CD4-positive, alpha-beta T cell treated with Interleukin-15 for 4 hours (primary cell): Measurements from ENCODE around the gene TPRA1.
"Not testable (repeated sequence)": the region's sequence is repeated elsewhere in the genome, so short reads cannot be mapped to it uniquely, and the experiment has no call there.

Source experiments
- DNase-seq: peaks from one replicate; pipeline ENCODE4 v3.0.0-alpha.2; 2020; ENCODE audit warnings: low spot score

The TPRA1 gene

DNA sequence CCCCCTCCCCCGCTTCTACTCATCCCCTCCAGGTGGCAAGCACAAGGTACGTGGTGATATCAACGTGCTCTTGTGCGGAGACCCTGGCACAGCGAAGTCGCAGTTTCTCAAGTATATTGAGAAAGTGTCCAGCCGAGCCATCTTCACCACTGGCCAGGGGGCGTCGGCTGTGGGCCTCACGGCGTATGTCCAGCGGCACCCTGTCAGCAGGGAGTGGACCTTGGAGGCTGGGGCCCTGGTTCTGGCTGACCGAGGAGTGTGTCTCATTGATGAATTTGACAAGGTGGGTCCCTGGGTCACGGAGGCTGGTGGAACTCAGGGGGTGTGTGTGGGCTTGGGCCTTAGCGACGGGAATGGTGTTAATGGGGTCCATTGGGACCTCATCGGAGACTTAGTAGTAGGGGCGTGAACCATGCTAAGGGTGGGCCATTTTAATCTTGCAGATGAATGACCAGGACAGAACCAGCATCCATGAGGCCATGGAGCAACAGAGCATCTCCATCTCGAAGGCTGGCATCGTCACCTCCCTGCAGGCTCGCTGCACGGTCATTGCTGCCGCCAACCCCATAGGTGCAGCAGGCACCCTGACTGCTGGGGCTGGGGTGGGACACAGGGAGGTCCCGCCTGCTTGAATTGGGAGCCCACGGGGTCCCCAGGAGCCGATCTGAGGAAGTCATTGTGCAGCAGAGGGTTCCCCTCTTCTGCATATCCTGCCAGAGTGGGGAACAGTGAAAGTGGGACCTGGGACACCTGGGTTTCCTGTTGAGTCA, 26.5 kb upstream of the TPRA1 start:
- DNase-seq = no peak

- no peak for DNase-seq
Measured at GRCh38 chr3:127615631-127616305, 25.2 kb upstream of the TPRA1 start.

- DNase-seq = no peak
Measured at GRCh38 chr3:127614928-127615589, 24.5 kb upstream of the TPRA1 start.

- DNase-seq = no peak
Measured at GRCh38 chr3:127613406-127613805, 22.9 kb upstream of the TPRA1 start.

- DNase-seq = no peak
Measured at GRCh38 chr3:127612966-127613365, 22.4 kb upstream of the TPRA1 start.

DNA sequence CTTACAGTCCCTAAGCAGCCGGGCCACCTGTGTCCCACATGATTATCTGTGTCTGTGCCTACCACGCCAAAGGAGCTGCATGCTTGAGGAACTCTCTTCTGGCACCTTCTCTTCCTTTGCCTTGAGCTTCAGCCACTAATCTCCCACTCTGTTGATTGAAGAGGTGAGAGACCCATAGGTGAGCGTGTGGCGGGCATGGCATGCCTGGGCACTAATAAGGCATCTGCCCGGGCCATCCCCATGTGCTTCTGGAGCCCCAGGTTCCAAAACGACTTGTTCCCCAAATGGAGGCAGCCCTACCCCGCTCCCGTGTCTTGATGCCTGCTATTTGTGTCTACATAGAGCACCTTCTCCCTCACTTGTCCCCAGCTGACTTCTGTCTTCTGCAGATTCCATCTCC, 20.7 kb upstream of the TPRA1 start:
- DNase-seq = no peak

GRCh38 chr3:127610105-127610504, 19.6 kb upstream of the TPRA1 start:
- no peak for DNase-seq

GRCh38 chr3:127608362-127608718, 17.8 kb upstream of the TPRA1 start:
- no peak for DNase-seq

DNA sequence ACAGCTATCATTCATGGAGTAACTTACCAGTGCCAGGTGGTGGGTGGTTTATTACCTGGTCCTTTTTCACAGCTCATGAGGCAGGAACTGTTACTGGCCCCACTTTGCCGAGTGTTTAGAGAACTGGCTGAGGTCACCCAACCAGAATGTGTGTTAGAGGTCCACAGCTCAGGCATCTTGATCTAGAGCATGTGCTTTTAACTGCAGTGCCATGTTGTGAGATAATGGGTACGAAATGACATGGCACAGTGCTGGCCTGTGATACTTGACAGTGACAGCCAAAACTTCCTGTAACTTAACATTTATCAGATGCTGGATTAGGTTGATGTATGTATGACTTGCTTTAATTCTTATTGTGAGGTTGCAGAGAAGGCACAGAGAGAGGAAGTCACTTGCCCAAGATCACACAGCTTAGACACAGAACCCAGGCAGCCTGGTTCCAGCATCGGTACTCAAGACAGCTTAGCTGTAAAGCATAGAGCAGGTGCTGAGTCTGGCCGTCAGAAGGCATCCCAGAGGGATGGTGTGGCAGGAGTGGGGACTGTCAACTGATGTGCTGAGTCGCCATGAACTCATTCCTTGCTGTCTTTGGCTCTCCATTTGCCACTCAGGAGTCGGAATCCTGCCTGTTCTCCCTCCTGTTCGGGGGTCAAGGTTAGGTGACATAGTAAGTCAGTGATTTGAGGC, 17.3 kb upstream of the TPRA1 start:
- no peak for DNase-seq

GRCh38 chr3:127606981-127607595, 16.6 kb upstream of the TPRA1 start:
- no peak for DNase-seq

- no peak for DNase-seq
Measured at GRCh38 chr3:127606086-127606805, 15.7 kb upstream of the TPRA1 start.

- DNase-seq = not testable (repeated sequence)
Measured at GRCh38 chr3:127605547-127605946, 15.0 kb upstream of the TPRA1 start.

DNA sequence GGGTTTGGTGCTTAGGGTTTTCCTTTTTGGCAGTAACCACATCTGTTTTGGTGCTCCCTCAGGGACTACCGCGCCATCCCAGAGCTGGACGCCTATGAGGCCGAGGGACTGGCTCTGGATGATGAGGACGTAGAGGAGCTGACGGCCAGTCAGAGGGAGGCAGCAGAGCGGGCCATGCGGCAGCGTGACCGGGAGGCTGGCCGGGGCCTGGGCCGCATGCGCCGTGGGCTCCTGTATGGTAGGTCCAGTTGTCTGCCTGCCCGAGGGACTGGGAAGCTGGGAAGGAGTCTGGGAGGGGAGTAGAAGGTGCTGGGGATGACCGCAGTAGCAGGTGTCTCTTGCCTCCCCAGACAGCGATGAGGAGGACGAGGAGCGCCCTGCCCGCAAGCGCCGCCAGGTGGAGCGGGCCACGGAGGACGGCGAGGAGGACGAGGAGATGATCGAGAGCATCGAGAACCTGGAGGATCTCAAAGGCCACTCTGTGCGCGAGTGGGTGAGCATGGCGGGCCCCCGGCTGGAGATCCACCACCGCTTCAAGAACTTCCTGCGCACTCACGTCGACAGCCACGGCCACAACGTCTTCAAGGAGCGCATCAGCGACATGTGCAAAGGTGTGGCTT, 14.1 kb upstream of the TPRA1 start:
- DNase-seq = no peak

GRCh38 chr3:127604035-127604434, 13.5 kb upstream of the TPRA1 start:
- no peak for DNase-seq

GRCh38 chr3:127600749-127601456, 10.4 kb upstream of the TPRA1 start:
- DNase-seq = no peak

- no peak for DNase-seq
Measured at GRCh38 chr3:127598841-127599570, 8.5 kb upstream of the TPRA1 start.

- DNase-seq = no peak
Measured at GRCh38 chr3:127597020-127597771, 6.7 kb upstream of the TPRA1 start.

DNA sequence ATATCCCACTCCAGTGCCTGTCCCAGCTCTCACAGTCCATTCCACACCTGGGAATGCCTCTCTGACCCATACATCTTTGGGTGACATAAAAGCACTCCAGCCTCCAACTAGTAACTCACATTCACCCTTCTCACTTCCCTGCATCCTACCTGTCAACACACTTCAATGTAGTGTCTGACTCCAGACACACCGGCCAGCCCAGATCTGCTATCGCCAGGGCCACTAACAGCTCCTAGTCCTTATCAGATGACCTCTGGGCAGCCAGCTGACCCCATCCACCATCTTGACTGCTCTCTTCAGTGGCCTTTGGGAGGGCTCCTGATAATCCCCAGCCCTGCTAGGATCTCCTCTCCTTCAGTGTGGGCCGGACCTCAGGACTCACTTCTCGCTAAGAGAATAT, 4.8 kb upstream of the TPRA1 start:
- no peak for DNase-seq

GRCh38 chr3:127593178-127593577, 2.6 kb upstream of the TPRA1 start:
- DNase-seq = no peak
